Brain pericyte (primary cell): Measurements from ENCODE around the gene GSG1L.

Experiments
- DNase-seq: peaks from one replicate; pipeline ENCODE4 v3.0.0-alpha.2; 2012; ENCODE audit warnings: low read depth, low spot score

GSG1L gene

DNA sequence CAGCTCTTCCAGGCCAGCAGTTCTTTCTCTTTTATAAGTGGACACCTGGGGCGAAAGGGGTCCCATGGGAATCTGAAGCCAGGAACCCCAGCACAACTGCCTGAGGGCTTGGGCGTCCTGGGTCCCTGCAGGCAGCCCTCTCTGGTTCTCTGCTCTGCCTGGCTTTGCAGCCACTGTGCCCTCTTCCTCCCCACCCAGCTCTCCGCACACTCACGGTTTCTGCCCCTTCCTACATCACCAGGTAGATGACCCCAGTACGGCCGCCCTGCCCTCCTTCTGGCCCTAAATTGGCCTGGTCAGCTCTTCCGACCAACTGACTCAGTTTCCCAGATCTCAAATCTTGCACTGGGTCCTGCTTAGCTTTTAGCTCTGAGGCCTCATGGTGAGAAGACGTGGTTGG, 288.3 kb downstream of the GSG1L start:
- no peak for DNase-seq

DNA sequence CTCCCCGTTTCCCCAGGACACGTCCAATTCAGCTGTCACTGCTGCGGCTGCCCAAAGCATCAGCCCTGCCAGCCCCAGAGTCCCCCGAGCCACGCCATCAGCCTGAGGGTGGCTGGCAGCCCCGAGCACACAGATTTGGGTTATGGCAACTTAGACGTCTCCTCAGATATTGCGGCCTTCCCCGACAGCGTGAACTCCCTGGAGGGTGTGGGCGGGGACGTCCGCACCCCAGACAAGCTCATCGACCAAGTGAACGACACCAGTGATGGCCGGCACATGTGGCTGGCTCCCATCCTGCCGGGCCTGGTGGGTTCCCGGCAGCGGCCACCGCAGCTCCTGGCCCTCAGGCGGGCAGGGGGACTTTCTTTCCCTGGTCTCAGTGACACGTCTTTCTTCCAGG, 288.7 kb downstream of the GSG1L start:
- no peak for DNase-seq

DNA sequence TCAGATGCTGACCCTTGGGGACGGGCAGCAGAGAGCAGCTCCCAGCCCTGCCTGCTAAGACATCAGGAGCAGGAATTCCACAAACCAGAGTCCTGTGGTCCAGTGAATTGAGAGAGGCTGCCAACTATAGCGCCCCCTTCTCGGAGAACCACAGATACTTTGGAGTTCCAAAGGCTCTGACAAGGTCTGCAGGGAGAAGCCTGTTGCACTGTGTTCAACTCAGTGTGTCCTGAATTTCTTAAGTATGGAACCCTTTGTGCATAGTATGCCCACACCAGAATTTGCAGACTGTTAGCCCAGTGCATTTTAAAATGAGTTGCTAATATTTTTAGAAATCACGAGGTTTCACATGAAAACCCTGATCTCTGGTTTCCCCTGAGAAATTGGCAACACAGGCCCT, 290.2 kb downstream of the GSG1L start:
- no peak for DNase-seq

DNA sequence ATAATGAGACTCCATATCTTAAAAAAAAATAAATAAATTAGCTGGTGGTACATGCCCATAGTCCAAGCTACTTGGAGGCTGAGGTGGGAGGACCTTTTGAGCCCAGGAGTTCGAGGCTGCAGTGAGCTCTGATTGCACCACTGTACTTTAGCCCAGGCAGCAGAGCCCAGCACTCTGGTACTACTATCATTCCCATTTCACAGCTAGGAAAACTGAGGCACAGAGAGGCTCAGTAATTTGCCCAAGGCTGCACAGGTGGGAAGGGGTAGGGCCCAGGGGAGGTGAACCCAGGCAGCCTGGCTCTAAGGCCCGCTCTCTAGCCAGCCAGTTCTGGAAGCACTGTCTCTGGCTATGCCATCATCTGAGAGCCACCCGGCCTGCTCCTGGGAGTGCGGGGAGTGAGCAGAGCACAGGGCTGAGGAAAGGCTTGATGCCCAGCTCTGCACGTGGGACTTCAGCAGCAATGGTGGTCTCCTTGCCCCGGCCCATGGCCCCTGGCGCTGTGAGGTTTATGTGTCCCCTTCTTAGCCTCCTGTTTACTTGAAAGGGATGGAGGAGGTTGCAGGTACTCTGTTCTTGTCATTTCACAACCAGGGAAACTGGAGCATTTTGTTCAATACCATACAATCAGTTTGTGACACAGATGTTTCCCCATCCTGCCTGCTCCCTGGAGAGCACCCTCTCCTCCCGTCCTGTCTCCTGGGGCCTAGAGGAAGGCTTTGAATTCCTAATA, 291.3 kb downstream of the GSG1L start:
- no peak for DNase-seq

DNA sequence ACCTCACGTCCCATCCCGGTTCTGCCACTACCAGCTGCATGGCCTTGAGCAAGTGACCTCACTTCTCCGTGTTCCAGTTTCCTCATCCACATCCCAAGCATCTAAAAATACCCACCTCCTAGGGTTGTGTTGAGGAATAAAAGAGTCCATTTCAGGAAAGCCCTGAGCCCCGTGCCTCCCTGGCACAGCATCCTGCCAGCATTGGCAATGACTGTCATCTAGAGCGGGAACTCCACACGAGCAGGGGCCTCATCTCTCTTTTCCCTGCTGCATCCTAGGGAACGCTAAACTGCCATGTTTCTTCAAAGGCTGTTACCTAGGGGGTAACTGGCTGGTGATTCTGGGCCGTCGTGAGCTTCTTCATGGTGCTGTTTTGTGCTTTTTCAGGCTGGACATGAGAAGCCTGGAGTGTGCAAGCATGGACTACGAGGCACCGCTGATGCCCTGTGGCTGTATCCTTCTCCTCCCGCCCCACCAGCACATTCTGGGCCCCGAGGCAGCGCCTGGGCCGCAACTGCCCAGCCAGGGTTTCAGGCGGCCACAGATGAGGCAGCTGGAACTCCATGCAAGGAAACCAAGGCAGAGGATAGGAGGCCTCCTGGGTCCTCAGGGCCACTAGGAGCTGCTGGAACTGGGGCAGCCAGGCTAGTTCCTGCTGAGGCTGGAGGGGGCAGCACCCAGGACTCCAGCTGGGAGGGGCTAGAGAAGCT, 292.2 kb downstream of the GSG1L start:
- no peak for DNase-seq

DNA sequence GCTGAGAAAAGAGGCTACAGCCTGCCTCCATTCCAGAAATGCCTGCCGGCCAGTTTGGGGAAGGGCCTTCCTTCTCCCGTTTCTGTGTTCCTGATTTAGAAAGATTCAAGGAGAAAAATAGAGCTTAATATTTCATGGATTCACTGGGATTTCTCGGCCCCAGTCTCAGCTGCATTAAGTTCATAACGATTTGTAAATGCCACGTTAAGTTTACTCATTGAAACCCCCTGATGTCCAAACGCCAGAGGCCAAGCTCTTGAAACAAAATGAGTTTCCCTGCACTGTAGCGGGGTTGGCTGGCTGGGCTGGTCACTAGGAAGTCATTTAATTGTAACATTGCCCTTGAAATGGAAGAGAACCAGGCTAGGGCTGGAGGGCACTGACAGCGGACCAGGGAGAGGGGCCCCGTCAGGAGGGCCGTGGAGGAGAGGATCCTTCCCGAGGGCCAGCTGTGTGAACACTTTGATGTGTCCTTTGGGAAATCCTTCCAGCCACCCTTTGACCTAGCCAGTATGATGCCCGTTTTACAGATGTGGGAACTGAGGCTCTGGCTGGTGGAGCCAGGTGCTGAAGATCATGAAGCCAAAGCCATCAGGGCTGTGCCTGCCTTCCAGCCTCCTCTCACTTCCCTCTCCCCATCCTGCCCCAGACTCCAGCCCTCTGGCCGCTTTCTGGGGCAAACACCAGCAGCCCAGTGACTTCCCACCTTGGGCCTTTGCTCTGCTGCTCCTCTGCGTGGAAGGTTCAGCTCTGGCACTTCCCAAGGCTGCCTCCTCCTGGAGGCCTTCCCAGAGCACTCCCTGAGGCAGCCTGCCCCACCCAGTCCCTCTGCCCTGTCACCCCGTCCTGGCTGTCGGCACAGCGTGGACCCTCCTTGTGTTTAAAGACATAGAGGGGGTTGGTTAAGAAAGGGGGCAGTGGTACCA, 293.0 kb downstream of the GSG1L start:
- no peak for DNase-seq

DNA sequence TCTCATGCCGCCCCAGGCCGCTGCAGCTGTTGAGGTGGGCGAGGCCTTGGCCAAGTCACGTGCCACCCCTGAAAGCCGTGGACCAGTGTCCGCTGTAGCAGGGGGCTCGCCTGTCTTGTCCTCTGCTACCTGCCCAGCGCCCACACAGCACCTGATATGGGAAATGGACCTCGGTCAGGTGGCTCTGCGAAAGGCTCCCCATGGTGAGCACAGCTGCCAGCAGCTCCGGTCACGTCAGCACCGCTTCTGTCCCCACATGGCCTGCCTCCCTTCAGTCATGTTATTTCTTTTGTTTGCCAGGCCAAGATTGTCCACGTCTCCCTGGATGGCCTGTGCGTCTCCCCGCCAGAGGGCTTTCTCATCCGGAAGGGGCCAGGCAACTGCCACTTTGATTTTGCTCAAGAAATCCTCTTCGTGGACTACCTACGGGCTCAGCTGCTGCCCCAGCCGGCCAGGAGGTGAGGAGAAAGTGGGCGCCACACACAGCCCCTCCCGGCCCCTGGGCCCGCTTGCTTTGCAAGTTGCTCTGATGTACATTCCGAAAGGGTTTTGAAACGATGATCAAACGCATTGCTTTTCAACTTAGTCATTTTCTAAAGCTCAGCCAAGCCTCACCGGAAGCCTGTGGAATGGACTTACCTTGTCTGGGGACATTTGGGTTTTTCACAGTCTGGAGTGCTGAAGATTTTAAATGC, 293.8 kb downstream of the GSG1L start:
- DNase-seq, result no peak

DNA sequence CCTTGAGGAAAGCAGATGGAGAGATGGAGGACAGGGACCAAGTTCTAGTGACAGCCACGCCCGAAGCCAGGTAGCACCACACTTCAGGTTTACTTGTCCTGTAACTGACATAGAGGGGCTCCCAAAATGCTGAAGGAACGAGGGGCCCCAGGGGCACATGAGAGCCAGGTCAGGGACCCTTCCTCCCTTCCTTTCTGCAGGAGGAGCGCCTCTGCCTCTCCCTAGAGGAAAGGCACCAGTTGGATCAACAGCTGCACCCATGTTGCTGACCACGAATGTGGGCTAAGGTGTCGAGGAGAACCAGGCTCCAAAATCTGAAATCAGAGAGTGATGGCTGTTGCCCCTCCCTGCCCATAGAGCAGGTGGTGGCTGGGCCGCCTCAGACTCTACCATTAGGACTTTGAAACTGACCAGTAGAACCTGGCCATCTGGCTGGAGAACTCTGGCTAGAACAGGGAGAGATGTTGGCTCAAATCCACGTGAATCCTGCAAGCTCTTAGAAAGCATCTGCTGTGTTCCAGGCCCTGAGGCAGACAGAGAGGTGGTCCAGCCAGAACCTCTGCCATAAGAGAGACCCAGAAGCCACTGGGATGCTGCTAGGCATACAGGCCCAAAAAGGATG, 294.8 kb downstream of the GSG1L start:
- no peak for DNase-seq

DNA sequence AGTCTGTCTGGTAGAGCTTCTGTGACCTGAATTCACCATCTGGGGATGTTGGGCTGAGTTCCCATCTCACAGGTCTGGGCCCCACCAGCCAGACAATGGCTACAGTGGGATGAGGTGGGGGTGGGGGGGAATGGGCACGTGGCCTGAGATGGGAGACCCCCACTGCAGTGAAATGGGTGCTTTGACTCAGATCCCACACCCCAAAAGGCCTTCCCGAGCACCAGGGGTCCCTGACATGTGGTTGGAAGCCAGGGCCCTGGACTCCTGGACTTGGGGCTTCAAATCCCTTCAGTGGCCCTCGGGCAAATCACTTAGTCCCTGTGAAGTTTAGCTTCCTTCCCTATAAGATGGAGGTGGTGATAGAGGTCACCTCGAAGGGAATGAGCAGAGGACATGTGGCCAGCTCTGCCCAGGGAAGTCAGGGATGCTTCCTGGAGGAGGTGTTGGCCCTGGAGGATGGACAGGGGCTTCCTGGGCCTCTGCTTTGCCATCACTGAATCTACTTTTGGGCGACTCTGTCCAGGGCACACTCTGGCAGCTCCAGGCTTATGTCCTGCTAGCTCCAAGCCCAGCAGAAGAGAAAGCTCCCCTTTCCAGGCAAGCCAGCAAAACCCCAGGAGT, 295.4 kb downstream of the GSG1L start:
- no peak for DNase-seq

DNA sequence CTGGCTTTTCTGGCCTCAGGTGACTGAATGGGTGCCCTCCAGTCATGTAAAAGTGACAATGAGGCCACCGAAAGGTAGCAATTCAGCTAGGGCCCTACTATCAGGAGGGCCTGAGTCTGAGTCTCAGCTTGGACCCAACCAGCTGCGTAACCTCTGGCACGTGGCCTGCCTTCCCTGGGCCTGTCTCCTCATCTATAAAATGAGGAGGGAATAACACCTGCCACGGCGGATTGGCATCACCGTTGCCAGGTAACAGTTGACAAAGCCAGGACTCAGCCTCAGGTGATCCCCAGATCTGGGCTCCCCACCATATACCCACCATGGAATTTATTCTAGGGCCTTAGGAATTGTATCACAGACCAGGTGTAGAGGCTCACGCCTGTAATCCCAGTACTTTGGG, 296.4 kb downstream of the GSG1L start:
- no peak for DNase-seq

DNA sequence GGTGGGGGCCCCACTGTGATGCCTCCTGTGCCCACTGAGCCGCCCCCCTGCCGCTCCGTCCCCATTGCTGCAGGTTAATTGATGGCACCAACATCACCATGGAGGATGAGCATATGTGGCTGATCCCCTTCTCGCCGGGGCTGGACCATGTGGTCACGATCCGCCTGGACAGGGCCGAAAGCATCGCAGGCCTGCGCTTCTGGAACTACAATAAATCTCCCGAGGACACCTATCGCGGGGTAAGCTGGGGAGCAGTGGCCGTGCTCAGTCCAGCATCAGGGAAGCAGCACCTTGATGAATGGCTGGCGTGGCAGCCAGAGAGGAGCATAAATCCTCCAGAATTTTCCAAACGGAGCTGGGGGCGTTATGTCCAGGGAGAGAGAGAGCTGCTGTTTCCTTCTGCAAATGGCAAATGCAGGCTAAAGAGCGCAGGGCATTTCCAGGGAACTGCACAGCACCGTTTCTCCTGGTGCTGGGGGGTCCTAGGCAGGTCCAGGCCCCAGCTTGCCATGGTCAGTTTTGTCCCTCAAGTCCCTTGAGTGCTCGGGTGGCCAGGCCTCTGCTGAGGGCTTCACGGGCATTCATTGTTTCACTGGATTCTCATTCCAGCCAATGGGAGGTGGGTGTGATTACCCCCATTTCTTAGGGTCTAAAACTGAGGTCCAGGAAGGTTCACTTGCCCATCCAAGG, 297.1 kb downstream of the GSG1L start:
- no peak for DNase-seq

DNA sequence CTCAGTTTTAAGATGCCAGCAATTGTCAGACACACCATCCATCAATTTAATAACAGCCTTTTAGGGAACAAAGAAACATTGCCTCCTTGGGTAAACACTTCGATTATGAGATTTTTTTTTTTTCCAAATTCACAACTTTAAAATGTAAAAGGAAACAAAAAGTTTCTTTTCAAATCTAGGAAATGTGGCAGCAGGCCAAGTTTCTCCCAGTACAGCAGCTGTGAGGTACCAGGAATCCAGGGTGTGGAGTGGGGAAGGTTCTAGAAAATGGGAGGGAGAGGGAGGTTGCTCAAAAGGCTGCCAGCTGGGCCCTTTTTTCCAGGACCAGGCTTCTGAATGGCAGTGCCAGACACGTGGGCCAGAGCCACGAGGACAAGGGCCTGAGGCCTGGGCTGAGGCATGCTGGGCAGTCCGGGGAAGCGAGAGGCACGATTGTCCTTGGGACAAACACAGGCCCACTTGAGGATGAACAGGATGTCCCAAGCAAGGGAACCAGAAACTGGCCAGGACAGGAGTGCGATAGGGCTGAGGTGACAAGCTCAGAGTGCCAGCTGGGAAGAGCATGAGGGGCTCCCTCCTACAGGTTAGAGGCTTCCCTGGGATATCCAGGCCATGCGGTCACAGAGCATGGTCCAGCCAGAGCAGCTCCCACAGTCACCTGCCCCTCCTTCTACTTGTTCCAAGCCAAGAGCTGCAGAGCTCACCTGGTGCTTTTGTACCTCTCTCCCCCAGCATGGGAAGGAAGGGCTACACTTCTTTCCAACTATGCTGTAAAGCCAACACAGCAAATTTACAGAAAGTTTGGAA, 298.4 kb downstream of the GSG1L start:
- DNase-seq, result no peak

DNA sequence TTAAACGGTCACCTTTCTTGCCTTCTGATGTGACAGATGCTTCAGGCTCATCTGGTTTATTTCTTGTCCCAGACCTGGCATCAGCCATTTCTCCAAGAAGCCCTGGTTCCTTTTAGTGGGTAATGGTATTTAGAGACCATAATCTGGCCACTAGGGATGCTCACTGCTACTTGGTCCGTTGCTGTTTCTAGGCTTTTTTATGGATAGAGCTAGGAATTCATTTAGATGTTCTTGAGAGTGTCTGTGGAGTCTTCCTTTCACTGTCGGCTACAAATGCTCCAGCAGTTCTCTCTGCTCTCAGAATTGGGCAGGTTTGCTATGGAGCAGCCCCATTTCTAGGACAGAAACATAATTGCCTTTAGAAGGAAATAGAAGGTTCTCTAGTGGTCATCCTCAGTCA, 299.1 kb downstream of the GSG1L start:
- DNase-seq, result no peak

DNA sequence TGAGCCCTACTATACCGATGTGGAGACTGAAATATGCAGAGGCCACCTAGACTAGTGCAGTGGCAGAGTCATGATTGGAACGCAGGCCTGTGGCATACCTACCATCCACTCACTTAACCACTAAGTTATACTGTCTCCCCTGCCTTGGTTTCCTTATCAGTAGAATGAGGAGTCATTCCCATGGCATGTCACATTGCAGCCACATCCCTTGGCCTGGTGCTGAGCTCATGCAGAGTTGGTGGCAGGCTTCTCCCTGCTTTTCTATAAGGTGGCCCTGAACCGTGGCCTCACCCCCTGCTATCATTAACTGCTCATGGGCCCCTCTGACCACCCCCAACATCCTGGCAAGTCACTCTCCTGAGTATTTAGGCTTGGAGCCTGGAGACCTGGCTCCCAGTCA, 301.1 kb downstream of the GSG1L start:
- DNase-seq, result no peak

DNA sequence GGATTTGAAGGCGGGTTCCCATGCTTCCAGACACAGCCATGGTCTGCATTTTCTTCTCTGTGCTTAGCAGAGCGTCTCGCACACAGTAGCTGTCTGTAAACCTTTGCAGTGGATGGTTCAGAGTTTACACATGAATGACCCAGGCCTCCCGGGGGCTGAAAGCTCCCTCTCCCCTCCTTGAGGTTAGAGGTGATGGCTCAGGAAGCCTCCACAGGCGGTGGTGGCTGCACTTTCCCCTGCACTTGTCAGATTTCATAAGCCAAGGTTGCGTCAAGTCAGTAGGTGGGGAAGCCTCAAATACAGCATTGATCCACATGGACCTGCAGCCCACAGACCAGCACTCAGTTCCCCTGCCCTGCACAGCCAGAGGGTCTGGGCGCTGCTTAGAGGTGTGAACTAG, 301.7 kb downstream of the GSG1L start:
- no peak for DNase-seq

DNA sequence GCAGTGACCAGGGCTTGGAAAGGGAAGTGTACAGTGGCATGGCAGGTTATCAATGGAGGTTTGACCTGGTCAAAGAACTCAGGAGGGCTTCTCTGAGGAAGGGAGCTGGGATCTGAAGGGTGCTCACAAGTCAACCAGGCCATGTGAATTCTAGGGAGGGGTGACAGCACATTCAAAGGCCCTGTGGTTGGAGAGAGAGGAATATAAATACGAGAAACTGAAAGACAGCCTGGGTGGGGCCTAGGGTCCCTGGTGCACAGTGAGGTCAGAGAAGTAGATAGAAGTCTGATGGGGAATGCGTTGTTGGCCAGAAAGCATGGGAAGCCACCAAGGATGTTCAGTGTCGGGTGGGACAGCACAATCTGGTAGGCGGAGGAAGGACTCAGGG, 302.7 kb downstream of the GSG1L start:
- DNase-seq, result no peak

DNA sequence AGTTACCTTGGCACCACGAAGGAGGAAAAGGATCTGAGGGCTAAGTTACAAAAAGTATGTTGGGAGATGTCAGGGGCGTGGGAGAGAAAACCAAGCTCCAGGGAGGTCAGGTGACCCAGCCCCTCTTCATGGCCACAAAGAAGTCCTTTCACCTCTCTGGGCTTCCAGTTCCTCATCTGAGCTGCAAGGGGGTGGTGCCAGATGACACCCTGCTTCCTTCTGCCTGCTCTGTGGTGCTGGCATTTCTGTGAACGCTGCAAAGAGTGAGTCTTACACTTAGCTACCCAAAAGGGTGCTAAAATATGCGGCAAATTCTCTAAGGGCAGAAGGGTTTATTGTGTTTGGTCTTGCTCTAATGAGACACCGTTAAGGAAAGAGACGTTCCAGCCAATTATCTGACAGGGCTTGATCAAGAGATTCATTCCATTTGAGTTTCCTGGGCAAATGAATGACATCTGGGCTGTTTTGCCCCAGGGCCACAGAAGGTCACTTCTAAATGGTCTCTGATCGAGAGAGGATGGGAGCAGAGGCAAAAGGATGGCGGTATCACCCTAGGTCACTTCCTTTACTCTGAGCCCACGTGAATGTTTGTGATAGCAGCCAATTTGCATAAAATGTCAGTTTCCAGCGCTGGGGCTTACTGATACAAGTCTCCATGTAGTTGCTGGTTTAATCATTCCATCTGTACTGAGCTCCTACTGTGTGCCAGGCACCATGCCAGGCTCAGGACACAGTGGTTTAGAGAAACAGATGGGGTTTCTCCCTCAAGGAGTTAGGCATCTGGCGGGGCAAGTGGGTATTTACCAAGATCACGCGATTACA, 303.3 kb downstream of the GSG1L start:
- no peak for DNase-seq

DNA sequence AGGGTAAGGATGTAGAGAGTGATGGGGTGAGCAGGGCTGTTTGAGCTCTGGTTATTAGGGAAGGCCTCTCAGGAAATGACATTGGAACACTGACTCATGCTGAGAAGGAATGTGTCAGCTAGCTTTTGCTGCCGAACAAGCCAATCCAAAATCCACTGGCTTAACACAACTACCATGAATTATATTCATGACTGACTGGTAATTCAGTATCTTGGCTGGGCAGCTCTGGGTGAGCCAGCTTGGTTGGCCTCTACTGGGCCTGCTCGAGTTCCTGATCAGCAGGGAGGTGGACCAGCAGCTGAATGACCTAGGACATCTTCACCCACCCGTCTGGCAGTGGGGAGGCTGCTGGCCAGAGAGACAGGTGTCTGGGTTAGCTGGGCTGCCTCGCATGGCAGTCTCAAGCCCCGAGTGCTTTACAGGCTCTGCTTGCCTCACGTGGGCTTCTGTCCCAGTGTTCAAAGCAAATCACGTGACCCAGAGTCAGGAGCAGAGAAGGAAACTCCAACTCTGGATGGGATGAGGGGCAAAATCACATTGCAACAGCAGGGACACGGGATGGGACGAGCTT, 304.1 kb downstream of the GSG1L start:
- no peak for DNase-seq
